GM03348 (cell line): ENCODE data around the gene PTTG1IP.
A peak's percentile ranks its signal among the peaks of the same experiment; 100 is the strongest.

Source experiments
- DNase-seq: peaks from one replicate; pipeline ENCODE4 v3.0.0; 2012; ENCODE audit warnings: low spot score

The PTTG1IP gene

GRCh38 chr21:44865561-44866280 is 7.8 kb downstream of the PTTG1IP start:
- no peak for DNase-seq

- DNase-seq = no peak
Measured at GRCh38 chr21:44862869-44863685, 10.4 kb downstream of the PTTG1IP start.

DNA sequence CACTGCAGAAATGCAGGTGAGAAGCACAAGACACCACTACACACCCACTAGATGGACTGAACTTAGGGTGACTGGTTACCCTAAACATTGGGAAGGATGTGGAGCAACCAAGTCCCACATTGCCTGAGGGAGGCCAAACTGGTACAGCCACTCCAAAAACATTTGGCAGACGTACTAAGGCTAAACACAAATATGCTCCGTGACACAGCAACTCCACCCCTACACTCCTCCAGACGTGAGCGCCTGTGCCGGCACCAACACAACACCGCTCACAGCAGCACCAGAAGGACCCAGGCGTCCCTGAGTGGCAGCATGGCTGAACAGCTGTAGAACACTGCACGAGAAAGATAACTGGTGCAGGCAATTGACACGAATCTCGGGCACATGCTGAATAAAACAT is 14.7 kb downstream of the PTTG1IP start:
- DNase-seq = no peak

DNA sequence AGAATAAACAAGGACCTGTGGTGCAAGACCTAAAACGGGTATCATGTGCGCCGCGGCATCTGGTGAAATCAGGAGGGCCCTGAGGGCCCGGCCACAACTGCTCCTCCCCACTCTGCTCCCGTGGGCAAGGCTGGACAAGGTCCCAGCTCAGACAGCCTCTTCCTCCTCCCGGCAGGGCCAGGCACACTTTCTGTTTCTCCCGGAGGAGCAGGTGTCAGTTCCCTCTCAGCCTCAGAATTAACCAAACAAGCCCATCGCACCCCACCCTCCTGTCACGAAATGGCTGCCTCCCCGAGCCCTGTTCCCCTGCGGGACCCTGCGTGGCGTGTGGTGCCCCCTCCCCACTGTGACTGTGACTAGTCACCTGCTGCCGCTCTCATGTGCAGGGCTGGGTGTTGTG is 15.2 kb downstream of the PTTG1IP start:
- no peak for DNase-seq

GRCh38 chr21:44857127-44857892 is 16.2 kb downstream of the PTTG1IP start:
- no peak for DNase-seq

DNA sequence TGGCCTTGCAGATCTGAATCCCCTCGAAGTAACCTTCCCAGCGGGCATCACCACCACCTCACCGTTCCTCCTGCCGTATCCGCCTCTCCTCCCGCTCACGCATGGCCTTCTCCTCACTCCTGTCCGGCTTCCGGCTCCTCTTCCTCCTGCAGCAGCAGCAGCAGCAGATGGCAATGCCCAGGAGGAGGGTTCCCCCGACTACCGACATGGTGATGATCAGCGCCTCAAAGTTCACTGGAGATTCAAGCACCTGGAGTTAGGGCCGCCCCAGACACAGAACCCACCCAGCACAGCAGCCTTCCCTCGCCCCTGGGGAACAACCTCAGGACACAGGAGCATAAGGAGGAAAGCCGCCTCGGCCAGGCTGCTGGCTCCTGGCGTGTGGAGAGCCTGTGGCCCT is 17.4 kb downstream of the PTTG1IP start:
- no peak for DNase-seq

DNA sequence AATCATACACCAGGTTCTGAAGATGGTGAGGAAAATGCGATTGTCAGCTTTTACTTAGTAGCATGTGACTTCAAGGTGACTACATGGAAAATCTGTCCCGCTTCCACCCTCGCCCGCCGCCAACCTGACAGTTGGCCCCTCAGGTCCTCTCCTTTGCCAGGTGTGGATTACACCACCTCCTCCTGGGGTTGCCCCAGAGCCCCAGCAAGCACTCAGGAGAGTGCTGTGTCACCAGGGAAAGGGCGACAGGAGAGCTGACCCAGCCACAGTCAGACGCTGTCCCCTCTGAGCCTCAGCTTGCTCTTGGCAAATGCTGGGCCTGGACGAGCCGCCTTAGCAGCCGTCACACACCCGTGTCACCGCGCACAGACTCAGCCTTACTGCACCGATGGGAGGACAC is 17.9 kb downstream of the PTTG1IP start:
- DNase-seq = no peak

GRCh38 chr21:44854664-44855446 is 18.6 kb downstream of the PTTG1IP start:
- no peak for DNase-seq

- no peak for DNase-seq
Measured at GRCh38 chr21:44854391-44854663, 19.2 kb downstream of the PTTG1IP start.

- DNase-seq = no peak
Measured at GRCh38 chr21:44853601-44854390, 19.7 kb downstream of the PTTG1IP start.

- DNase-seq = no peak
Measured at GRCh38 chr21:44850905-44851657, 22.4 kb downstream of the PTTG1IP start.

DNA sequence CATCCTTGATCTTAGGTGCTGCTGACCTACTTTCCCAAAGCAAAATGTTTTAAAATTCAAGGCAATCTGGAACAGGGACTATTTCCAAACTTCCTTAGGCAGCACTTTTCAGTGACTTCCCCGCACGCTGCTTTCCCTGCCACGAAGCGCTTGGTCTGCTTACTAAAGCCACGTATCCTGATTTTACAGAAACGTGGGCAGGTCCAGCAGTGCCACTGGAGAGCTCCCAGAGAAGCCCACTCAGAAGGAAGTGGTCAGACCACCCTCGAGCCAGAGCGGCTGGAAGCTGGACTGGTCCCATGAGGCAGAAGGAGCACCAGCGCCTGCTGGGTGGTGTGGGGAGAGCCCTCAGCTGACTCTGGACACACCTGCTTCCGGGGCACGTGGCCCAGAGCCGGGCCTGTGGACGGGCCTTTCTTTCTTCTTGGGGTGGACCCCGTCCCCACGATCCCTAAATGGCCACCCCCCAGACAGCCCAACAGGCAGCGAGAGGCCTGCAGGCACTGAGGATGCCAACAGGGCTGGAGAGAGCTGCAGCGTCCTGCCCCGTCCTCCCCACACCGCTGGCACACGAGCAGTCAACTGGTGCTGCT is 23.2 kb downstream of the PTTG1IP start:
- DNase-seq = no peak

DNA sequence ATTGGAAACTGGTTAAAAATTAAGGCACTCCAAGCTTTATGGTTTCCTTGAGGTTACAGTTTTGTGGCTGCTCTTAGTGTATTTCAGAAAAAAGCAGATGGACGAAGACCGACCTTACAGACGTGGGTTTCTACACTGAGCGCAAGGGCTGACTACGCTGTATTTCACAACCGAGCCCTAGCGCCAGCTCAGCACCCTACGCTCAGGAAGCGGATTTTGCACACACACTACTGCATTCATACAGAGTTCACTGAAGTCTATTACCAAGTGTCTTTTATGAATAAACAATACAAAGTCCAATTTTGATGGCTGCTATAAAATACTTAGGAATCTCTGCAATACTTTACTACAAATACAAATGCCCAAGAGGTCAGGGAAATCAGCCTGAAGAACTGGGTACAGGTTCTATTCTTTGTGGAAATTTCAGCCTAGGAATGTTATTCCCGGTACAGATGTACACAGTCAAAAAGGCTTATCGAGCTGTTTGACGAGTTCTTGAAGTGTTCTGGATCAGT is 23.8 kb downstream of the PTTG1IP start:
- no peak for DNase-seq

GRCh38 chr21:44848821-44849521 is 24.5 kb downstream of the PTTG1IP start:
- DNase-seq = no peak

DNA sequence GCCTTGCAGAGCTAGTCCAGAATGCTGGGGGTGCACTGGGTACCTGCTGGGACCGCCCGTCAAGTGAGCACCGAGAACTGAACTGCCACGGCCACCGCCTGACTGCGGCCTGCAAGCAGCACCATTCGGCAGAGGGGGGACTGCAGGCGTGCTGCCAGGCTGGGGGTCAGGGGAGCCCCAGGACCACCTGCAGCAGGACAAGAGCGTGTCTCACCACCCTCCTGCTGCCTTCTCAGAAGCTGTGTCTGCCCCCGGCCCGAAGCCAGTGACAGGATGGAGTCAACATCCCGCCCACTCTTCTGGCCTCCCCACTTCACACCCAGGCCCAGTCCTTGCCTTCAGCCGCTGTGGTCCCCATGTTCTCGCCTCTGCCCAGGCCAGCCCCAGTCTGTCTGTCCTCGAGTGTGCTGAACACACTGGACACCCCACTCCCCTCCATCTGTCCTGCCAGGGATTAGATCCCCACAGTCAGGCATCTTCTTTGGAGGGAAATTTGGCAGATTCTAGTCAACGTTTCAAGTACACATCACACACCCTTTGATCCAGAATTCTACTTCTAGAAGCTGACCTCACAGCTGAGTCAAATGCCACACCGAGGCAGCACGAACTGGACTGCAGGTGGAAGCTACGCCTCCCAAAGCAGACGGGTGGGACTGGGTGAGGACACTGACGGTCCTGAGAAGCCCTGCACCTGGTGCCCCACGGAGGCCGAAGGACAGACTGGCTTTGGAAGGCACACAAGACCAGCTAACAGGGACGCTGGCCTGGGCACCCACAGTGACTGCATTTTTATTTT is 26.0 kb downstream of the PTTG1IP start:
- no peak for DNase-seq

DNA sequence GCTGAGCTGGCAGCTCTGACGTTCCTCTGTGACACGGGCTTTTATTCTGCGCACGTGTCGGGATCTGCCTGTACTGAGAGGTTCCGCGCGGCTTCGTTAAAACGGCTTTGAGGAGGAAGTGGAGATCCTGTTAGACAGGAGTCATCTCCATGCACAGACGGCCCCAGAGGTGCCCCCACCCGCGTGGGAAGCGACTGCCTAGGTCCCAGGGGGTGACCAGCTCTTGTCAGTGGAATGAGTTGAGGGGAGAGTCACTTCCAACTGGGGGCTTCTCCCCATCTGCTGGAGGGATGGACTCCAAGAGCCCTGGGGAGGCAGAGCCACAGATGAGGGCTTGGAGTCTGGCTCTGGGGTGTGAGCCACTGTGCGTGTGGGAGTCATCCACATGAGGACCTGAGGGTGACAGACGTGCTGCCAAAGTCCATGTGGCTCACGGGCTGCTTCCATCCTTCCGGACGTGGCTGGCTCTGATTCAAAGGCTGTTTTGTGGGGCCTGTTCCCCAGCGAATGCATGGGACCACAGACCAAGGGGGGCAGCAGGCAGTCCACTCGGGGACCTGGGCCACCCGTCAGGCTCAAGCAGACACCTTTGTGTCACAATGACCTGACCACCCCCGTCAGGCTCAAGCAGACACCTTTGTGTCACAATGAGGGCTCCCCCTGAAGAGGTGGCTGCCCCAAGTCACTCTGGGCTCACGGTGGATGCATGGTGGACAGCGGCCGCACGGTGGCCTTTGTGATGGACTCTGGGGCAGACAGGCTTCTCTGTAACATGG is 26.8 kb downstream of the PTTG1IP start:
- DNase-seq = peak; percentile 68

GRCh38 chr21:44846224-44846484 is 27.3 kb downstream of the PTTG1IP start:
- DNase-seq = no peak
